OCI-M2 (cell line): ENCODE results near the gene MPV17L2.

Experiments
- DNase-seq: peaks from one replicate; lab custom pipeline; 2025; ENCODE audit not compliant: unreplicated experiment; lab: John Stamatoyannopoulos, UW

The MPV17L2 gene

DNA sequence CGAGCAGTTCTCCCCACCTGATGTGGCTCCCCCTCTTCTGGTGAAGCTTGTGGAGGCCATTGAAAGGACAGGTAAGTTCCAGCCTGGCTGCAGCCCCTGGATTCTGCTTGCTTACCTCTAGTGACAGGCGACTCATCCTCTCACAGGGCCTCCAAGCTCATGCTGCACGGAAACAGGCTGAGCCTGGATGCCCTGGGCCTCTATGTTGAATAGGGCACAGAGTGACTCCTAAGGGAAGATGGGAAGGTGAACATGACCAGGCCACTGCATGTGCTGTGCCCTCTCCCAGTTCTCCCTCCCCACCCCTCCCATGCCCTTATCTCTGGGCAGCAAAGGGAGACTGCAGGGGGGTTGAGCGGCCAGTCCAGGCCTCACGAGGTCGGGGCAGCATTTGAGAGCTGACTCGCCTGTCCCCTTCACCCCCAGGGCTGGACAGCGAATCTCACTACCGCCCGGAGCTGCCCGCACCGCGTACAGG lies 32.5 kb upstream of the MPV17L2 start:
- no peak for DNase-seq

DNA sequence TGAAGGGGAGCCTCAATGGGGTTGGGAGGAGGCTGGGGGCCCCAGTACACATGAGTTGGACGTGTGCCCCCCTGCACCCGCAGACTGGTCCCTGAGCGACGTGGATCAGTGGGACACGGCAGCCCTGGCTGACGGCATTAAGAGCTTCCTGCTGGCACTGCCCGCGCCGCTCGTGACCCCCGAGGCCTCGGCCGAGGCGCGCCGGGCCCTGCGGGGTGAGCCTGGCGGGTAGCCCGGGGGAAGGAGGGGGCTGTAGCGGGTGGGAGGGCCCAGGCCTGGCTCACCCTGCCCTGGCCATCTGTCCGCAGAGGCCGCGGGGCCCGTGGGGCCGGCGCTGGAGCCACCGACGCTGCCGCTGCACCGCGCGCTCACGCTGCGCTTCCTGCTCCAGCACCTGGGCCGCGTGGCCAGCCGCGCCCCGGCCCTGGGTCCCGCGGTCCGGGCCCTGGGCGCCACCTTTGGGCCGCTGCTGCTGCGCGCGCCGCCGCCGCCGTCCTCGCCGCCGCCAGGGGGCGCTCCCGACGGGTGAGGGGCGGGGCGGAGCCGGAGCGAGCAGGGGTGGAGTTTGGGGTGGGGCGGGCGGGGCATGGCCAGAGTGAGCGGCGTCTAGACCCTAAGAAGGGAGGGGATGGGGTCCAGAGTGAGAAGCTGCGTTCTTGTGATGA lies 31.9 kb upstream of the MPV17L2 start:
- no peak for DNase-seq

DNA sequence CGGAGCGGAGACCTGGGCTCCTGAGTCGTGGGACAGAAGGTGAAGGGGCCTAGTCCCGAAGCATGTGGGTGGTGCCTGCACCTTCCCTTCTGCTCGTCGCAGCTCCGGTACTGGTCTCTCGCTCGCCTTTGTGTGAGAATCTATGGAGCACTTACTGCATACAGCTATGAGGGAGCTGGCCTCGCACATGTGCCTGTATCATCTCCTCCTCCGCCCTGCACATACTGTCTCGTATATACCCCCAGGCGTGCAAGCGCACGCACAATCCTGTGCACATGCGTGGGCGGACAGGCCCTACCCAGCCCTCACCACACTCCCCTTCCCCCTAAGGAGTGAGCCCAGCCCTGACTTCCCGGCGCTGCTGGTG lies 31.4 kb upstream of the MPV17L2 start:
- DNase-seq, result no peak

DNA sequence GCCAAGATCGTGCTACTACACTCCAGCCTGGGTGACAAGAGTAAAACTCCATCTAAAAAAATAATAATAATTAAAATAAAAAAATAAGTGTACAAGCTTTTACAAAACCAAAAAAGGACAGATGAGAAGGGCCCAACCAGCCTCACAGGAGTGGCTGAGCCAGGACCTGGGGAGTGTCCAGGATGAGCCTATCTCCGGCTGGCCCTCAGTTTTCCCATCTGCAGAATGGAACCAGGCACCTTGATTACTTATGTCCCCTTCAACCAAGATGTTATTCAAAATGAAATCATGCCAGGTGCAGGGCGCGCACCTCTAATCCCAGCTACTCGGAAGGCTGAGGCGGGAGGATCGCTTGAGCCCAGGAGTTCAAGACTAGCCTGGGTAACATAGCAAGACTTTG lies 28.9 kb upstream of the MPV17L2 start:
- no peak for DNase-seq

DNA sequence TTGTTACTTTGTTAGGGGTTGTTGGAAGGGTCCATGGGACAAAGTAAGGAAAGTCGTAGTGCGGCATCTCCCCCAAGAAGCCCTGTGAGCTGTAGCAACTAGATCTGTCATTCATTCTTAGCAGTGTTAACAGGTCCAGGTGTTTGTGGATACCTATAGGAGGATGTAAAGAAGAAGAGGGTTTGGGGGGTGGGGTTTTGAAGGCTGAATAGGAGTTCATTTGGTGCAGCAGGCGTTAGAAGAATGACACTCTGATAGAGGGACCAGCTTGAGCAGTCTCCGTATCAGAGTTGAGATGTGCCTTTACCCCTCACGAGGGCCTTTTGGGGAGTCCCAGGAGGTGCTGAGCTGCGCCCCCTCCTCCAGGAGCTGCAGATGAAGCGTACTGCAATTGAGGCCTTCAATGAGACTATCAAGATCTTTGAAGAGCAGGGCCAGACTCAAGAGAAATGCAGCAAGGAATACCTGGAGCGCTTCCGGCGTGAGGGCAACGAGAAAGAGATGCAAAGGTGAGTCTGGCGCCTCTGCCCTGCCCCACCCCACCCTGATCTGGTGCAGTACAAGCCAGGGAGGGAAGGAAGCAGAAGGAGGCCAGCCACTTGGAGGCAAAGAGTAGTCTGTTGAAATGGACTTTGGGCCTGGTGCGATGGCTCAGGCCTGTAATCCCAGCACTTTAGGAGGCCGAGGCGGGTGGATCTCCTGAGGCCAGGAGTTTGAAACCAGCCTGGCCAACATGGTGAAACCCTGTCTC lies 27.0 kb upstream of the MPV17L2 start:
- DNase-seq, result no peak

DNA sequence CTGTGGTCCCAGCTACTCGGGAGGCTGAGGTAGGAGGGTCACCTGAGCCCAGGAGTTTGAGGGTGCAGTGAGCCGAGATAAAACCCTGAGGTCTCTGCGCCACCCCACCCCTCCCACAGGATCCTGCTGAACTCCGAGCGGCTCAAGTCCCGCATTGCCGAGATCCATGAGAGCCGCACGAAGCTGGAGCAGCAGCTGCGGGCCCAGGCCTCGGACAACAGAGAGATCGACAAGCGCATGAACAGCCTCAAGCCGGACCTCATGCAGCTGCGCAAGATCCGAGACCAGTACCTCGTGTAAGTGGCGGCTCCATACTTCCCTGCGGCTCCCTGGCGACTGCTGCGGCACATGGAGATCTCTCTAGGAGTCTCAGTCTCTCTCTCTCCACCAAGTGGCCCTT lies 26.0 kb upstream of the MPV17L2 start:
- no peak for DNase-seq

DNA sequence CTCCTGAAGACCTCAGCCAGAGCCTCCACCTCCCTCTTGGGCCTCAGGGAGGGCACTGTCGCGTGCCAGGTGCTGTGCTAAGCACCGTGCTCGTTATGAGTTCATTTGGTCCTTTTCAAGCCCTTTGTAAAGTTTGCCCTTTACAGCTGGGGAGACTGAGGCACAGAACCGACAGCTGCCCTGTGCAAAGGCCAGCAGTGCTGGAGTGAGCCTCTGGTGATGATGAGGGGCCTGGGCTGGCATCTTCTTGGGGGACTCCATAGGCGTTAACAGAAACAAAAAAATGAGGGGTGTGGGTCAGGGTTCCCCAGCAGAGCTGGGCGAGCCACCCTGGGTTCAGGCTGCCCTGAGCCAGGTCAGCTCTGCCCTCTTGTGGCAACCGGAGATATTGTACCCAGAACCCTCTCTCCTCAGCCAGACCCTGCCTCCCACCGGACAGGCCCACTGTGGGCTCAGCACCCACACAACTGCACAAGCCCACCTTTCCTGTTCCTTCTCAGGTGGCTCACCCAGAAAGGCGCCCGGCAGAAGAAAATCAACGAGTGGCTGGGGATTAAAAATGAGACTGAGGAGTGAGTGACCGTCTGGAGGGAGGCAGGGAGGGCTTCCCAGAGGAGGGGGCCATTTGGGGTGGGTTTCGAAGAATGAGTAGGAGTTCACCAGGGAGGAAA lies 24.9 kb upstream of the MPV17L2 start:
- DNase-seq, result no peak

DNA sequence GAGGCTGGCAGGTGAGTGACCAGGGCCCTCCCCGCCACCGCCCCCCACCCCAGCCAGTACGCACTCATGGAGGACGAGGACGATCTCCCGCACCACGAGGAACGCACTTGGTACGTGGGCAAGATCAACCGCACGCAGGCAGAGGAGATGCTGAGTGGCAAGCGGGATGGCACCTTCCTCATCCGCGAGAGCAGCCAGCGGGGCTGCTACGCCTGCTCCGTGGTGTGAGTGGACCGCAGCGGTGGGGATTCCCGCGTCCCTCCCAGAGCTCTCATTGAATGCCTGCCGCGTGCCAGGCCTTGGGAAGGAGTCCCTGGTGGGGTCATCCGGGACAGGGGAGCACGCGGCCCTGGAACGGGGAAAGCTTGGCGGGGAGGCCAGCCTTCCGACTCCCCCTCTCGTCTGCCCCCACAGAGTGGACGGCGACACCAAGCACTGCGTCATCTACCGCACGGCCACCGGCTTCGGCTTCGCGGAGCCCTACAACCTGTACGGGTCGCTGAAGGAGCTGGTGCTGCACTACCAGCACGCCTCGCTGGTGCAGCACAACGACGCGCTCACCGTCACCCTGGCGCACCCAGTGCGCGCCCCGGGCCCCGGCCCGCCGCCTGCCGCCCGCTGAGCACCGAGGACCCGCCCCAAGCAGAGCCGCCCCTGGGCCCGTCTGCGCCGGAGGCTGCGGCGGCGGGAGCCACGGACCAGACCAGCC lies 24.2 kb upstream of the MPV17L2 start:
- no peak for DNase-seq

DNA sequence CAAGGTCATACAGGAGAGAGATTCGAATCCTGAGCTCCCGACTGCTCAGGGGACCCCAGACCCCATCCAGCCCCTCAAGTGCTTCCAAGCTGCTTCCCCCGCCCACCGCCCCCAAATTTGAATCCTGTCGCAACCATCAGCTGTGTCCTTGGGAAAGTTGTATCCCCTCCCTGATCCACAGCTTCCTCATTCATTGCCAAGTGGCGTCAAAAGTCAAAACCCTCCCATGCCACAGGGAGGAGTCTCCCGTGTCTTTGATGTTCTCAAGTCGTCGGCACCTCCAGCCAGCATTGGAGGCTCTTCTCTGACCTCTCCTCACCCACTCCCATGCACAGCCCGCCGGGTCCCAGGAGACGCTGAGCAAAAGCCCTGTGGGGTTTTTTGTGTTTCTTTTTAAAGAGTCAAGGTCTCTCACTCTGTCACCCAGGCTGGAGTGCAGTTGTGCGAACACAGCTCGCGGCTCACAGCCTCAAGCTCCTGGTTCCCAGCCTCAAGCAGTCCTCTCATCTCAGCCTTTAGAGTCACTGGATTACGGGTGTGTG lies 22.2 kb upstream of the MPV17L2 start:
- DNase-seq, result no peak

DNA sequence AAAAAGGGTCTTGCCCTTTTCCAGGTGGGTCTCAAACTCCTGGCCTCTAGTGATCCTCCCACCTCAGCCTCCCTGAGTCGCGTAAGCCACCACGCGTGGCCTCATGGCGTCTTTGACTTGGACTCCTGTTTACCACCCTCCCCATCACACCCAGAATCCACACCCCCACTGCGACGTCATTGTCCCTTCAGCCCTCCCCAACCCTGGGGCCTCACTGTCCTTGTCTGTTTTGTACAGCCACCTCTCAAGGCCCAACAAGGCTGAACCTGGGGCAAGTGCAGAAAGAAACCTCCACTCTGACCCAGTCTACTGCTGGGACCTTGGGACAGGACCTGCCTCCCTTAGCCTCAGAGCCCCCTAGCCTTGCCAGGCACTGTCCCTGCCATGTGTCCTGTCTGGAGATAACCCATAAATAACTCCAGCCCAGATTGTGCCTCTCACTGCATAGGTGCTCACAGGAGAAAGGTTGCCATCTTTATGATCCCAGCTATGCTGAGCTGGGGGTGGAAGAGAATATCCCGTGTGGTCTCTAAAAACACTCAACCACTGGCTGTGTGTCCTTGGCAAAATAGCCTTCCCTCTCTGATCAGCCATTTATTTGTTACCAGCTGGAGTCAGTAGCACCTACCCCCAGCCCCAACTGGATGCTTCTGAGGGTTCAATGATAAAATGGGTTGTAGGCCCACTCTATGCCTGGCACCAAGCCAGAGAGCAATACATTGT lies 21.3 kb upstream of the MPV17L2 start:
- no peak for DNase-seq

DNA sequence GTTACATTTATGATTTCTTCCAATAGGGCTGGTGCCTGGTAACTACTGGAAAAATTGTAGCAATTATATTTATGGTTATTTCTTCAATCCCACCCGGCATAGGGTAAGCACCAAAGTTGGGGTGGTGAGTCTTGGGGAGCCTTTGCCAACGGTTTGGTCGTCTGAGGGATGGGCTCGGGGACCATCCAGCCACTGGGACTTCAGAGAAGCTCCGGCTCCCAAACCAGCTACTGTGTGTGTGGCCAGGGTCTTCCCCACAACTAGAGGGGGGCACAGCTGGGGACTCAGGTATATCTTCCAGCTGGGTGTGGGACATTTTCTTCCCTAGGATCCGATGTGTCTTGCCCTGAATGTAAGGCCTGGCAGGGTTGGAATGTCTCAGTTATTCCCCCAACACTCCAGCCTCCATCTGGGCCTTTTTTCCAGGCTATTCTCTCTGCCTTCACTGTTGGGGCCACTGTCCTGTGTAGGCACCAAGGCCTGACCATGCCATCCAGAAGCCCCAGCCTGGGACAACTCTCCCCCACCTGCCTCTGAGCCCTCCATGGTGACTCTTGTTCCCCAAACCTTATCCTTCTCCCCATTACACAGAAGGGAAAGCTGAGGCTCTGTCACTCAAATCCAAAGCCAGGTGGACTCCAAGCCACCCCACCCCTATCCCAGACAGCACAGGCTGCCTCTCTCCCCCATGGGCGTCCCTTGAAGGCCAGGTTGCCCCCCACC lies 20.5 kb upstream of the MPV17L2 start:
- no peak for DNase-seq

DNA sequence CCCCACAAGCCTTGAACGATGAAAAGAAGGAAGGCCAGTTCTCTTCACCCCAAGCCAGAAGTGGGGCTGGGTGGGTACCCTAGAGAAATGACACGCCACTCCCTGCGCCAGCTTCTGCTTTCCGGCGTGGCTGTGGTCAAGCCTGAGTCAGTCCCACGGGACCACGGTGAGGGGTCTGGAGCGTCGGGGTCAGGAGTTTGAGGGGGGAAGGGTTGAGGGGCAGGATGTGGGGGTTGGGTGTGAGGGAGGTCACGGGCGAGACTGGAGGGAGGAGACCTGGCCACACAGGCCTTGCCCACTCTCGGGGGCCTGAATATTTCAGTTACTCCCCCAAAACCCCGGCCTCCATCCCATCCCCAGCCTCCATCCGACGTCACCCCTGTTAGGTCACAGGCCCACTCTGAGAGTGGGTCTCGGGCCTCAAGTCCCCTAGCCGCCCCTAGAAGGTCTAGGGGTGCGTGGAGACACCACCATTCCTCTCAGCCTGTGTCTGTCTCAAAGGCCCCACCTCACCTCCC lies 19.9 kb upstream of the MPV17L2 start:
- no peak for DNase-seq

DNA sequence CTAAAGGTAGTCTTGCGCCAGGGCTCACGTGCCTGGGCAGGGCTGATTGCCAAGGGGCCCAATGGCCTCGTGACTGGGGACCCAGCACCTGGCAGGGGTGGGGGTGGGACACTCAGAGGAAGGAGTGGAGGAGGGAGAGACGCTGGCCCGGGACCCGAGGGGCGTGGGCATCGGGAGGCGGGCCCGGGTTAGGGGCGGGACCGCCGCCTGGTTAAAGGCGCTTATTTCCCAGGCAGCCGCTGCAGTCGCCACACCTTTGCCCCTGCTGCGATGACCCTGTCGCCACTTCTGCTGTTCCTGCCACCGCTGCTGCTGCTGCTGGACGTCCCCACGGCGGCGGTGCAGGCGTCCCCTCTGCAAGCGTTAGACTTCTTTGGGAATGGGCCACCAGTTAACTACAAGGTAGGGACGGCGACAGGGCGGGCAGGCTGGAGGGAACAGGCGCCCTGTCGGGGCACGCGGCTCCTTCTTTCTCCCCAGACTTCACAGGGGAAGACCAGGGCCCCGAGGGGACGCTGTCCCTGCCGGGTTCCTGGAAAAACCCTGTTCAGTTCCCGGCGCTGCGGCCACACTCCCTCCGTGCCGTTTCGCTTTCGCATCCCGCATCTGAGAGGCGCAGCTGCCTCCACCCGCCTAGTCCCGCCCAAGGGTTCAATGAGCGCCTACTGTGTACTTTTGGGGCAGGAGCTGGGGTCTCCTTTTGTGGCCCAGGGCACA lies 19.3 kb upstream of the MPV17L2 start, which contains the start of gene IFI30:
IFI30 (plus strand) TSS at position 242 of the 717 bp plus-strand sequence; CDS start at position 271, 29 bp downstream.
- DNase-seq, result no peak

DNA sequence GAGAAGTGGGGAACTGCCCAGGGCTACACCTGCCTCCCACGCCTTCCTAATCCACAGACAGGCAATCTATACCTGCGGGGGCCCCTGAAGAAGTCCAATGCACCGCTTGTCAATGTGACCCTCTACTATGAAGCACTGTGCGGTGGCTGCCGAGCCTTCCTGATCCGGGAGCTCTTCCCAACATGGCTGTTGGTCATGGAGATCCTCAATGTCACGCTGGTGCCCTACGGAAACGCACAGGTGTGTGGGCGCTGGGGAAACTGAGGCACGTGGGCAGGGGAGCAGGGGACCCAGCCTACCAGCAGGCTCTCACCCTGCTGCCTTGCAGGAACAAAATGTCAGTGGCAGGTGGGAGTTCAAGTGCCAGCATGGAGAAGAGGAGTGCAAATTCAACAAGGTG lies 18.0 kb upstream of the MPV17L2 start:
- DNase-seq, result no peak

DNA sequence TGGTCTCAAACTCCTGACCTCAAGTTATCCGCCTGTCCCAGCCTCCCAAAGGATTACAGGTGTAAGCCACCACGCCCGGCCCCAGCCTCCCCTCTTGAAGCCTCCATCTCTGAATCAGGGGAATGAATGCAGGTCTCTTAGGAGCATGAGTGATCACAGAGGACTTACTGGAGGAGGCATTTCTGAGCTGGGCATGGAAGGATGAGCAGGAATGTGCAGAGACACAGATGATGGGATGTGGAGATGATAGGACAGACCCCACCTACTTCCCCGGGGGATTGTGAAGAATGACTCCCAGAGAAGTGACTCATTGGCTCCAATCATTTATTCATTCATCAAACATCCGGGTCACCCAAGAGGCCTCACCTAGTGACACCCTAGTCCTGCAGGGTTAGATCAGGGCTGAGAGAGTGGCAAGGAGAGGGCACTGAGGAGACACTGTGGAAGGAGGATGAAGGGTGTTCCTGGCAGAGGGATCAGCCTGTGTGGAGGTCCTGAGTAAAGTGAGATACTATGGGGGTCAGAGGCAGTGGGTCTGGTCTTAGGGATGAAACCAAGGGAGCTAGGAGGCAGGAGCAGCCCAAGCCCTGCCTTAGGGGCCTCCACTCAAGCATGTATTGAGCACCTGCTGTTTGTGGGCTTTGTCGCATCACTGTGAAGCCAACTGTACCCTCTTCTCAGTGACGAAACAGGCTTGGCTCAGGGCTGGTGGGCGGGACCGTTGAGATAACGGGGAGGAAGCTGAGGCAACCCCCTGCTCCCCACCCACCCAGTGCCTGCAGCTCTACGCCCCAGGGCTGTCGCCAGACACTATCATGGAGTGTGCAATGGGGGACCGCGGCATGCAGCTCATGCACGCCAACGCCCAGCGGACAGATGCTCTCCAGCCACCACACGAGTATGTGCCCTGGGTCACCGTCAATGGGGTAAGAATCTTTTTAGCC lies 16.4 kb upstream of the MPV17L2 start:
- no peak for DNase-seq

DNA sequence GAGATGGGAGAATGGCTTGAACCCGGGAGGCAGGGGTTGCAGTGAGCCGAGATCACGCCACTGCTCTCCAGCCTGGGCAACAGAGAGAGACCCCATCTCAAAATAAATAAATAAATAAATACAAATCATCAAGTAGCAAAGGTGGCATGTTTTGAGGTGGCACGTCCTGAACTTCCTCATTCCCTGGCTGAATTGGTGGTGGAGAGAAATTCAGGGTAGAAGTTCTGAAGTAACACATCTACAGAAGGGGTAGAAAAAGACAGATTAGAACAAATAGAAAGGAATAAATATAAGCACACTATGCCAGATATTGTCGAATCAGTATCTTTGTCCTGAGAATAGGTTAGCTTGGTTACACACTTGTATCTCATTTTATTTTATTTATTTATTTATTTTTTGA lies 13.1 kb upstream of the MPV17L2 start:
- no peak for DNase-seq

DNA sequence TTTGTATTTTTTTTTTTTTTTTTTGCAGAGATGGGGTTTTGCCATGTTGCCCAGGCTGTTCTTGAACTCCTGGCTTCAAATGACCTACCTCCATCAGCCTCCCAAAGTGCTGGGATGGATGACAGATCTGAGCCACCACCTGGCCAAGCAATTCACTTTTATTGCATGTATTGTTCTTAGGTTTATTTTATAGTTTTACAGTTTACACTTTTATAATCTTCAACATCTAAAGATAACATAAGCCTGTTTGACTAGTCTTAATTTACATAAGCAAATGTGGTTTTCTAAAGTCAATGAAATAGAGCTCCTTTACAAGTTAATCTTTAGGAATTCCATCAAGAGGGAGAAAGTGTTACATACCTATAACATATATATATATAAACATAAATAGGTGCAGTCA lies 9.5 kb upstream of the MPV17L2 start:
- DNase-seq, result no peak

DNA sequence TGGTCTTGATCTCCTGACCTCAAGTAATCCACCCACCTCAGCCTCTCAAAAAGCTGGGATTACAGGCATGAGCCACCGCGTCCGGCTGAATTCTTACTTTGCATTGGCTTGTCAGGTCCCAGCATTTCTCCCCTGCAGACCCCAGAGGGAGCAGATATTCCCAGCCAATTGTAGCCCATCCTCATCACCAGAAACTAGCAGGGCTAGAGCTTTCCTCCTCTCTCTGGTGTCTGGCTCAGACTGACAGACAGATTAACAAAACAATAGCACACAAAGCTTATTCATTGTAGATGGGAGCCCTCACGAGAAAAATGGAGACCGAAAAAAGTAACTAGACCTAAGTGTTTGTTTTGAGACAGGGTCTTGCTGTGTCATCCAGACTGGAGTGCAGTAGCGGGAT lies 7.5 kb upstream of the MPV17L2 start:
- no peak for DNase-seq
